ENCODE results near the gene SYT1.
"Not testable (repeated sequence)": the region's sequence is repeated elsewhere in the genome, so short reads cannot be mapped to it uniquely, and the experiment has no call there.

SYT1 gene

GRCh38 chr12:79422060-79422812, 557.7 kb downstream of the SYT1 start:
- peak overlapping the region; percentile 95 for H3K27ac ChIP-seq (ENCODE audit: low read depth, low read length)
- H3K36me3 ChIP-seq (ENCODE audit: insufficient read depth, low read length): no peaks in the 10 kb centered on the region
- no peaks in the 10 kb centered on the region for H3K27me3 ChIP-seq (ENCODE audit: insufficient read depth, low read length)
- peak overlapping the region; percentile 74 for H2AFZ ChIP-seq (ENCODE audit: low read length, unreplicated experiment)
- H3K4me3 ChIP-seq (ENCODE audit: low read depth, low read length): peak overlapping the region; percentile 34
- no peaks in the 10 kb centered on the region for H3K79me2 ChIP-seq (ENCODE audit: control insufficient read depth, insufficient read depth, low read length, unreplicated experiment)
- H3K4me1 ChIP-seq (ENCODE audit: control insufficient read depth, insufficient read depth, low read length, unreplicated experiment): peaks cover 60% of the 10 kb centered on the region

GRCh38 chr12:79423560-79423959, 559.0 kb downstream of the SYT1 start:
- H3K4me3 ChIP-seq (ENCODE audit: low read depth, low read length): peak overlapping the region; percentile 5; the same call in 1 of the 2 replicates

GRCh38 chr12:79424109-79424721, 559.6 kb downstream of the SYT1 start:
- Histone ChIP-seq H3K27me3 (ENCODE audit: insufficient read depth, low read length) (no peaks in the 10 kb centered on the region), H3K36me3 (ENCODE audit: insufficient read depth, low read length) (no peaks in the 10 kb centered on the region), H3K4me1 (ENCODE audit: control insufficient read depth, insufficient read depth, low read length, unreplicated experiment) (peaks cover 58% of the 10 kb centered on the region), H3K4me3 (ENCODE audit: low read depth, low read length) (peak overlapping the region; percentile 36; the same call in 1 of the 2 replicates), H3K27ac (ENCODE audit: low read depth, low read length) (peak overlapping the region; percentile 95), H2AFZ (ENCODE audit: low read length, unreplicated experiment) (no peak overlapping the region), H3K79me2 (ENCODE audit: control insufficient read depth, insufficient read depth, low read length, unreplicated experiment) (no peaks in the 10 kb centered on the region)

More at GRCh38 chr12:79423560-79423959, 559.0 kb downstream of the SYT1 start:
- peaks cover 60% of the 10 kb centered on the region for H3K4me1 ChIP-seq (ENCODE audit: control insufficient read depth, insufficient read depth, low read length, unreplicated experiment)
- no peaks in the 10 kb centered on the region for H3K36me3 ChIP-seq (ENCODE audit: insufficient read depth, low read length)
- peak overlapping the region; percentile 95 for H3K27ac ChIP-seq (ENCODE audit: low read depth, low read length)
- H3K79me2 ChIP-seq (ENCODE audit: control insufficient read depth, insufficient read depth, low read length, unreplicated experiment): no peaks in the 10 kb centered on the region
- no peak overlapping the region for H2AFZ ChIP-seq (ENCODE audit: low read length, unreplicated experiment)
- no peaks in the 10 kb centered on the region for H3K27me3 ChIP-seq (ENCODE audit: insufficient read depth, low read length)

GRCh38 chr12:79426121-79426520, 561.5 kb downstream of the SYT1 start:
- Histone ChIP-seq H3K79me2 (ENCODE audit: control insufficient read depth, insufficient read depth, low read length, unreplicated experiment) (no peaks in the 10 kb centered on the region), H2AFZ (ENCODE audit: low read length, unreplicated experiment) (no peak overlapping the region), H3K27ac (ENCODE audit: low read depth, low read length) (no peak overlapping the region), H3K36me3 (ENCODE audit: insufficient read depth, low read length) (no peaks in the 10 kb centered on the region), H3K4me3 (ENCODE audit: low read depth, low read length) (no peak overlapping the region), H3K4me1 (ENCODE audit: control insufficient read depth, insufficient read depth, low read length, unreplicated experiment) (peaks cover 42% of the 10 kb centered on the region), H3K27me3 (ENCODE audit: insufficient read depth, low read length) (no peaks in the 10 kb centered on the region)

- not testable (repeated sequence) for H2AFZ ChIP-seq (ENCODE audit: low read length, unreplicated experiment); H3K36me3 ChIP-seq (ENCODE audit: insufficient read depth, low read length); H3K27me3 ChIP-seq (ENCODE audit: insufficient read depth, low read length); H3K27ac ChIP-seq (ENCODE audit: low read depth, low read length); H3K4me3 ChIP-seq (ENCODE audit: low read depth, low read length); H3K79me2 ChIP-seq (ENCODE audit: control insufficient read depth, insufficient read depth, low read length, unreplicated experiment)
- H3K4me1 ChIP-seq (ENCODE audit: control insufficient read depth, insufficient read depth, low read length, unreplicated experiment): peaks cover 35% of the 10 kb centered on the region
These were observed 562.2 kb downstream of the SYT1 start for GRCh38 chr12:79426744-79427143.

- Histone ChIP-seq H3K4me3 (ENCODE audit: low read depth, low read length) (no peak overlapping the region), H3K79me2 (ENCODE audit: control insufficient read depth, insufficient read depth, low read length, unreplicated experiment) (no peaks in the 10 kb centered on the region), H3K36me3 (ENCODE audit: insufficient read depth, low read length) (no peaks in the 10 kb centered on the region), H3K4me1 (ENCODE audit: control insufficient read depth, insufficient read depth, low read length, unreplicated experiment) (no peaks in the 10 kb centered on the region), H3K27ac (ENCODE audit: low read depth, low read length) (no peak overlapping the region), H2AFZ (ENCODE audit: low read length, unreplicated experiment) (no peak overlapping the region), H3K27me3 (ENCODE audit: insufficient read depth, low read length) (no peaks in the 10 kb centered on the region)
These were observed 569.0 kb downstream of the SYT1 start for GRCh38 chr12:79433465-79434072.

GRCh38 chr12:79434561-79434960, 570.0 kb downstream of the SYT1 start:
- Histone ChIP-seq H3K4me3 (ENCODE audit: low read depth, low read length) (no peak overlapping the region), H3K27ac (ENCODE audit: low read depth, low read length) (no peak overlapping the region), H3K79me2 (ENCODE audit: control insufficient read depth, insufficient read depth, low read length, unreplicated experiment) (no peaks in the 10 kb centered on the region), H3K36me3 (ENCODE audit: insufficient read depth, low read length) (no peaks in the 10 kb centered on the region), H3K4me1 (ENCODE audit: control insufficient read depth, insufficient read depth, low read length, unreplicated experiment) (no peaks in the 10 kb centered on the region), H3K27me3 (ENCODE audit: insufficient read depth, low read length) (no peaks in the 10 kb centered on the region), H2AFZ (ENCODE audit: low read length, unreplicated experiment) (no peak overlapping the region)

GRCh38 chr12:79435742-79436141, 571.2 kb downstream of the SYT1 start:
- H3K4me1 ChIP-seq (ENCODE audit: control insufficient read depth, insufficient read depth, low read length, unreplicated experiment): no peaks in the 10 kb centered on the region
- H3K36me3 ChIP-seq (ENCODE audit: insufficient read depth, low read length): no peaks in the 10 kb centered on the region
- no peaks in the 10 kb centered on the region for H3K79me2 ChIP-seq (ENCODE audit: control insufficient read depth, insufficient read depth, low read length, unreplicated experiment)
- H2AFZ ChIP-seq (ENCODE audit: low read length, unreplicated experiment): no peak overlapping the region
- H3K27me3 ChIP-seq (ENCODE audit: insufficient read depth, low read length): no peaks in the 10 kb centered on the region
- H3K4me3 ChIP-seq (ENCODE audit: low read depth, low read length): no peak overlapping the region
- H3K27ac ChIP-seq (ENCODE audit: low read depth, low read length): no peak overlapping the region

- Histone ChIP-seq H2AFZ (ENCODE audit: low read length, unreplicated experiment) (no peak overlapping the region), H3K4me1 (ENCODE audit: control insufficient read depth, insufficient read depth, low read length, unreplicated experiment) (peaks cover 3% of the 10 kb centered on the region), H3K27me3 (ENCODE audit: insufficient read depth, low read length) (no peaks in the 10 kb centered on the region), H3K36me3 (ENCODE audit: insufficient read depth, low read length) (no peaks in the 10 kb centered on the region), H3K27ac (ENCODE audit: low read depth, low read length) (no peak overlapping the region), H3K79me2 (ENCODE audit: control insufficient read depth, insufficient read depth, low read length, unreplicated experiment) (no peaks in the 10 kb centered on the region), H3K4me3 (ENCODE audit: low read depth, low read length) (no peak overlapping the region)
These were observed 574.1 kb downstream of the SYT1 start for GRCh38 chr12:79438480-79439174.

- Histone ChIP-seq H3K79me2 (ENCODE audit: control insufficient read depth, insufficient read depth, low read length, unreplicated experiment) (no peaks in the 10 kb centered on the region), H3K27ac (ENCODE audit: low read depth, low read length) (no peak overlapping the region), H3K4me3 (ENCODE audit: low read depth, low read length) (no peak overlapping the region), H2AFZ (ENCODE audit: low read length, unreplicated experiment) (no peak overlapping the region), H3K4me1 (ENCODE audit: control insufficient read depth, insufficient read depth, low read length, unreplicated experiment) (peaks cover 8% of the 10 kb centered on the region), H3K36me3 (ENCODE audit: insufficient read depth, low read length) (no peaks in the 10 kb centered on the region), H3K27me3 (ENCODE audit: insufficient read depth, low read length) (no peaks in the 10 kb centered on the region)
These were observed 574.7 kb downstream of the SYT1 start for GRCh38 chr12:79439175-79439825.

Measured in ACC112 (cell line).